Panc1 (cell line): ENCODE measurements around the gene GPR152. TPM values are rescaled to one million over a fixed set of nuclear protein-coding genes. Genes with fewer than 3 reads are reported as not detected.

Experiments
- ATAC-seq: fragments of 200-7000 bp; cut with Tn5 transposase; 2 replicates; pipeline ENCODE4 v1.9.1; 2020; ENCODE audit warnings: mild to moderate bottlenecking, moderate library complexity
- BruUV-seq: library from RNA; stranded (reverse); fragments of 400-500 nt; replicated peaks from 2 replicates; lab custom pipeline; 2021; lab: Mats Ljungman, UMichigan
- CTCF ChIA-PET: fragments of 300-600 bp; sonication (Branson Sonifier 250); formaldehyde crosslinking; loops from one replicate; lab custom pipeline; 2022; ENCODE audit warnings: antibody characterized with exemption; lab: Charles Lee
- POLR2A ChIA-PET: fragments of 300-600 bp; sonication (Branson Sonifier 250); formaldehyde crosslinking; loops from one replicate; lab custom pipeline; 2022; ENCODE audit warnings: antibody characterized with exemption; lab: Charles Lee
- DNase-seq: peaks from one replicate; pipeline ENCODE4 v3.0.0-alpha.2; 2010; ENCODE audit warnings: low read depth, low spot score
- H3K27ac ChIP-seq: 2 replicates; pipeline ENCODE4 v1.5.1; 2011; ENCODE audit warnings: mild to moderate bottlenecking, low read length, inconsistent platforms
- H3K27me3 ChIP-seq: fragments of 200-500 bp; sonication (Bioruptor generic); 2 replicates; pipeline ENCODE4 v1.6.0; 2014; ENCODE audit warnings: low read length, inconsistent platforms; ENCODE audit not compliant: control insufficient read depth, insufficient read depth
- H3K36me3 ChIP-seq: fragments of 200-500 bp; sonication (Bioruptor generic); 2 replicates; pipeline ENCODE4 v1.5.1; 2014; ENCODE audit warnings: inconsistent platforms, mild to moderate bottlenecking, low read length, moderate library complexity; ENCODE audit not compliant: control insufficient read depth, insufficient read depth
- H3K4me1 ChIP-seq: 2 replicates; pipeline ENCODE4 v1.5.1; 2011; ENCODE audit warnings: inconsistent platforms, mild to moderate bottlenecking, low read length, moderate library complexity; ENCODE audit not compliant: control insufficient read depth, insufficient read depth
- H3K4me3 ChIP-seq, 2 experiments: 2 replicates each; pipeline ENCODE4 v1.5.1; 2011 to 2012; ENCODE audit warnings: low read depth in 2 of 2, low read length in 2 of 2, mild to moderate bottlenecking in 2 of 2, inconsistent platforms in 1 of 2, moderate library complexity in 1 of 2
- H3K9me3 ChIP-seq: fragments of 200-500 bp; sonication (Bioruptor generic); 2 replicates; pipeline ENCODE4 v1.5.1; 2014; ENCODE audit warnings: low read depth, mild to moderate bottlenecking, inconsistent platforms, low read length, moderate library complexity; ENCODE audit not compliant: control insufficient read depth, insufficient read depth
- POLR2AphosphoS5 ChIP-seq: IDR thresholded peaks from 2 replicates; pipeline ENCODE4 v1.6.1; 2012; ENCODE audit warnings: mild to moderate bottlenecking, low read depth, low read length, moderate library complexity
- SIN3A ChIP-seq: IDR thresholded peaks from 2 replicates; pipeline ENCODE4 v1.6.1; 2012; ENCODE audit warnings: low read depth, mild to moderate bottlenecking, low read length, moderate library complexity, borderline replicate concordance; ENCODE audit not compliant: insufficient read depth
- TCF7L2 ChIP-seq: IDR thresholded peaks from 2 replicates; pipeline ENCODE4 v1.6.1; 2011; ENCODE audit warnings: mild to moderate bottlenecking, low read depth, low read length, inconsistent platforms
- in situ Hi-C: cut with HindIII; loops from 2 replicates; pipeline ENCODE4 v1.10.0; 2016; ENCODE audit warnings: low sequenced_read_pairs, low pct_unique_long_range_greater_than_20kb
- intact Hi-C: fragments of 100-400 bp; cut with micrococcal nuclease; formaldehyde crosslinking; loops from one replicate; pipeline ENCODE4 v1.10.0; 2022; ENCODE audit not compliant: unreplicated experiment
- total RNA-seq: library from RNA; stranded (reverse); gene quantifications from one replicate; pipeline ENCODE4 v1.2.1, GENCODE V29; 2021; ENCODE audit not compliant: unreplicated experiment
- TF ChIP-seq, protein P1 (sequence below): fragments of 450-650 bp; IDR thresholded peaks from 2 replicates; pipeline ENCODE4 v1.5.1; 2017; ENCODE audit warnings: mild to moderate bottlenecking
- TF ChIP-seq, protein P2 (sequence below), 2 experiments: IDR thresholded peaks; 2 replicates each; pipeline ENCODE4 v1.6.1; 2011 to 2012; ENCODE audit warnings: low read depth in 2 of 2, control low read depth in 1 of 2, low read length in 1 of 2, mild to moderate bottlenecking in 1 of 2, moderate library complexity in 1 of 2; ENCODE audit not compliant: insufficient read depth in 1 of 2

GPR152 gene
- total RNA-seq, 1 experiment from 2014 or later, result not detected

DNA sequence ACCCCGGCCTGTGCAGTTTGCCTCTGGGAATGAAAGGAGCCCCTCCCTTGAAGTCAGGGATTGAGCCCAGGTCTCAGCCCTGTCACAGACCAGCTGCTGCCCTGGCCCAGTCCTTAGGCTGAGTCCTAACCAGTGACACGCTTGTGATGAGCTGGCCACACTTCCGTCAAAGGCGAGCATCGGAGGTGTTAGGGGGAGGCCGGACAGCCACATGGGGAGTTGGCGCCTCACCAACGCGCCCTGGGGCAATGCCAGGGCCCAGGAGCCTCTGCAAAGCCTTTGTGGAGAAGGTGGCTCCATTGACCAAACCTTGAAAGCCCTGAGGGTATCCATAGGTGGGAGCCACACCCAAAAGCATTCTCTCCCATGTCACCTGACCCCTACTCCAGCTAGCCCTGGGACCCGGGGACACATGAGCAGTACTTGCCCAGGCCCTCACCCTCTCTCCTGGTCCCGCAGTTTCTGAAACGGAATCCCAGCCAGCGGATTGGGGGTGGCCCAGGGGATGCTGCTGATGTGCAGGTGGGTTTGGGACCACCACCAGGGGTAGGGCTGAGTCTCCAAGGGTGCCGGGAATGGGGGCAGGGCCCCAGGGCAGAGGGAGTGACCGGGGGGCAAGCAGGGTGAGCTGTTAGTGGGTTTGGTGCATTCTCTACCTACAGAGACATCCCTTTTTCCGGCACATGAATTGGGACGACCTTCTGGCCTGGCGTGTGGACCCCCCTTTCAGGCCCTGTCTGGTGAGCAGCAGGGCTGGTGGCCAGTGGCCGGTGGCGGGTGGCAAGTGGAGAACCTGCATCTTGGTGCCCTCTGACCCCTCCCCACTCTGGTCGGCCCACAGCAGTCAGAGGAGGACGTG, 18.8 kb downstream of the GPR152 start:
- CTCF ChIA-PET, result no interaction called here
- peaks cover 48% of the 10 kb centered on the region for H3K4me1 ChIP-seq
- H3K27ac ChIP-seq, result no peak overlapping the region
- DNase-seq (no peak), ATAC-seq (no peak)
- TF ChIP-seq, protein P1, sequence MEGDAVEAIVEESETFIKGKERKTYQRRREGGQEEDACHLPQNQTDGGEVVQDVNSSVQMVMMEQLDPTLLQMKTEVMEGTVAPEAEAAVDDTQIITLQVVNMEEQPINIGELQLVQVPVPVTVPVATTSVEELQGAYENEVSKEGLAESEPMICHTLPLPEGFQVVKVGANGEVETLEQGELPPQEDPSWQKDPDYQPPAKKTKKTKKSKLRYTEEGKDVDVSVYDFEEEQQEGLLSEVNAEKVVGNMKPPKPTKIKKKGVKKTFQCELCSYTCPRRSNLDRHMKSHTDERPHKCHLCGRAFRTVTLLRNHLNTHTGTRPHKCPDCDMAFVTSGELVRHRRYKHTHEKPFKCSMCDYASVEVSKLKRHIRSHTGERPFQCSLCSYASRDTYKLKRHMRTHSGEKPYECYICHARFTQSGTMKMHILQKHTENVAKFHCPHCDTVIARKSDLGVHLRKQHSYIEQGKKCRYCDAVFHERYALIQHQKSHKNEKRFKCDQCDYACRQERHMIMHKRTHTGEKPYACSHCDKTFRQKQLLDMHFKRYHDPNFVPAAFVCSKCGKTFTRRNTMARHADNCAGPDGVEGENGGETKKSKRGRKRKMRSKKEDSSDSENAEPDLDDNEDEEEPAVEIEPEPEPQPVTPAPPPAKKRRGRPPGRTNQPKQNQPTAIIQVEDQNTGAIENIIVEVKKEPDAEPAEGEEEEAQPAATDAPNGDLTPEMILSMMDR, result no peak
- TF ChIP-seq, protein P2, sequence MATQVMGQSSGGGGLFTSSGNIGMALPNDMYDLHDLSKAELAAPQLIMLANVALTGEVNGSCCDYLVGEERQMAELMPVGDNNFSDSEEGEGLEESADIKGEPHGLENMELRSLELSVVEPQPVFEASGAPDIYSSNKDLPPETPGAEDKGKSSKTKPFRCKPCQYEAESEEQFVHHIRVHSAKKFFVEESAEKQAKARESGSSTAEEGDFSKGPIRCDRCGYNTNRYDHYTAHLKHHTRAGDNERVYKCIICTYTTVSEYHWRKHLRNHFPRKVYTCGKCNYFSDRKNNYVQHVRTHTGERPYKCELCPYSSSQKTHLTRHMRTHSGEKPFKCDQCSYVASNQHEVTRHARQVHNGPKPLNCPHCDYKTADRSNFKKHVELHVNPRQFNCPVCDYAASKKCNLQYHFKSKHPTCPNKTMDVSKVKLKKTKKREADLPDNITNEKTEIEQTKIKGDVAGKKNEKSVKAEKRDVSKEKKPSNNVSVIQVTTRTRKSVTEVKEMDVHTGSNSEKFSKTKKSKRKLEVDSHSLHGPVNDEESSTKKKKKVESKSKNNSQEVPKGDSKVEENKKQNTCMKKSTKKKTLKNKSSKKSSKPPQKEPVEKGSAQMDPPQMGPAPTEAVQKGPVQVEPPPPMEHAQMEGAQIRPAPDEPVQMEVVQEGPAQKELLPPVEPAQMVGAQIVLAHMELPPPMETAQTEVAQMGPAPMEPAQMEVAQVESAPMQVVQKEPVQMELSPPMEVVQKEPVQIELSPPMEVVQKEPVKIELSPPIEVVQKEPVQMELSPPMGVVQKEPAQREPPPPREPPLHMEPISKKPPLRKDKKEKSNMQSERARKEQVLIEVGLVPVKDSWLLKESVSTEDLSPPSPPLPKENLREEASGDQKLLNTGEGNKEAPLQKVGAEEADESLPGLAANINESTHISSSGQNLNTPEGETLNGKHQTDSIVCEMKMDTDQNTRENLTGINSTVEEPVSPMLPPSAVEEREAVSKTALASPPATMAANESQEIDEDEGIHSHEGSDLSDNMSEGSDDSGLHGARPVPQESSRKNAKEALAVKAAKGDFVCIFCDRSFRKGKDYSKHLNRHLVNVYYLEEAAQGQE (IDR thresholded peaks at IDR 0.05; ENCODE audit: insufficient read depth in 1 of 2, low read depth in 2 of 2, low read length in 1 of 2), result no peak
- TF ChIP-seq SIN3A (no peak), POLR2AphosphoS5 (no peak), TCF7L2 (no peak)
- POLR2A ChIA-PET, result no interaction called here
- H3K27me3 ChIP-seq, result no peaks in the 10 kb centered on the region
- intact Hi-C loops (no loop called here), in situ Hi-C loops (no loop called here)
- H3K36me3 ChIP-seq, result no peaks in the 10 kb centered on the region; the same call in 1 of the 2 replicates
- H3K4me3 ChIP-seq, result no peak overlapping the region
- no TSS peak for BruUV-seq
- H3K9me3 ChIP-seq, result no peaks in the 10 kb centered on the region

DNA sequence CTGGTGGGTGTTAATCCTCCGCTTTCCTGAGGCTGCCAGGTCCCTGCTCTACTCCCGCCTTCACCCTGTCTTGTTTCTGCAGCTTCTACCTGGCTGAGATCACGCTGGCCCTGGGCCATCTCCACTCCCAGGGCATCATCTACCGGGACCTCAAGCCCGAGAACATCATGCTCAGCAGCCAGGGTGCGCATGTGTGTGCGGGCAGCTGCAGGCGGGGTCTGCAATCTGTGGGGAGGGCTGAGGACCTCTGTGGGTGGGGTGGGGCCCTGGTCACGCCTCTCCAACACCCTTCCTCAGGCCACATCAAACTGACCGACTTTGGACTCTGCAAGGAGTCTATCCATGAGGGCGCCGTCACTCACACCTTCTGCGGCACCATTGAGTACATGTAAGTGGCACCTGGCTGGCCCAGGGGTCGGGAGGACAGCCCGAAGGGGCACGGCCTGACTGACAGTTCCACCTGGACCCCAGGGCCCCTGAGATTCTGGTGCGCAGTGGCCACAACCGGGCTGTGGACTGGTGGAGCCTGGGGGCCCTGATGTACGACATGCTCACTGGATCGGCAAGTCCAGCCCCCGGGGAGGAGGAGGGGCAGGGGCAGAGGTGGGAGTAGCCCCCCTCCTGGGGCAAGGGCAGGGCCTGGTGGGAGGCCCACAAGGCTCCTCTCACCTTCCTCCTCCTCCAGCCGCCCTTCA, 19.7 kb downstream of the GPR152 start:
- no TSS peak for BruUV-seq
- Histone ChIP-seq H3K4me1 (peaks cover 39% of the 10 kb centered on the region), H3K36me3 (no peaks in the 10 kb centered on the region; the same call in 1 of the 2 replicates), H3K9me3 (no peaks in the 10 kb centered on the region), H3K4me3 (no peak overlapping the region), H3K27me3 (no peaks in the 10 kb centered on the region), H3K27ac (no peak overlapping the region)
- in situ Hi-C loops, result no loop called here
- ChIA-PET CTCF (interaction anchor here (1.7 kb wide), 1 partner anchor 31 kb away, joined by 5 read pairs; the partner anchor contains the start of gene PPP1CA), POLR2A (no interaction called here)
- intact Hi-C loops, result no loop called here
- DNase-seq, result no peak
- TF ChIP-seq SIN3A, result no peak
- TF ChIP-seq, protein P2 (IDR thresholded peaks at IDR 0.05; ENCODE audit: insufficient read depth in 1 of 2, low read depth in 2 of 2, low read length in 1 of 2), result no peak
- no peak for TF ChIP-seq POLR2AphosphoS5
- TF ChIP-seq, protein P1, result no peak
- no peak for TF ChIP-seq TCF7L2
- ATAC-seq, result no peak
